BLaER1 treated with 17β-estradiol and CSF1 and Interleukin-3, amounts not matched to agents 10 nM and 100 nM (cell line): ENCODE data around the gene SUSD2.
A peak's percentile ranks its signal among the peaks of the same experiment; 100 is the strongest.

Source experiments
- H3K27ac ChIP-seq, 11 experiments: shearing (Covaris generic); formaldehyde crosslinking; 2 replicates each; pipeline ENCODE4 v1.8.1; 2022
- H3K27me3 ChIP-seq, 11 experiments: shearing (Covaris generic); formaldehyde crosslinking; 2 replicates each; pipeline ENCODE4 v1.8.1; 2022
- H3K36me3 ChIP-seq, 11 experiments: shearing (Covaris generic); formaldehyde crosslinking; 2 replicates each; pipeline ENCODE4 v1.8.1; 2022
- H3K4me1 ChIP-seq, 10 experiments: shearing (Covaris generic); formaldehyde crosslinking; 2 replicates each; pipeline ENCODE4 v1.8.1; 2022
- H3K4me2 ChIP-seq, 11 experiments: shearing (Covaris generic); formaldehyde crosslinking; 2 replicates each; pipeline ENCODE4 v1.8.1; 2022
- H3K4me3 ChIP-seq, 10 experiments: shearing (Covaris generic); formaldehyde crosslinking; 2 replicates each; pipeline ENCODE4 v1.8.1; 2022
- H3K9ac ChIP-seq, 11 experiments: shearing (Covaris generic); formaldehyde crosslinking; 2 replicates each; pipeline ENCODE4 v1.8.1; 2022
- H3K9me3 ChIP-seq, 11 experiments: shearing (Covaris generic); formaldehyde crosslinking; replicated peaks in 1 of 11; 2 replicates each; pipeline ENCODE4 v1.8.1; 2022
- H4K20me1 ChIP-seq, 11 experiments: shearing (Covaris generic); formaldehyde crosslinking; 2 replicates each; pipeline ENCODE4 v1.8.1; 2022
- Cebpa-rat ChIP-seq, 11 experiments: shearing (Covaris generic); IDR thresholded peaks; 2 replicates each; pipeline ENCODE4 v1.8.1; 2022

Gene SUSD2

GRCh38 chr22:24155627-24156140 is 25.6 kb upstream of the SUSD2 start:
- H3K36me3 ChIP-seq = peaks cover 4 to 37% (median 21%) of the 10 kb centered on the region in 11 experiments; a peak in 17 of 22 replicates
- peak overlapping the region; percentile 67 to 99 (median 87) for H3K27ac ChIP-seq
- peak overlapping the region; percentile 80 to 97 (median 84); a peak in 21 of 22 replicates for H3K9ac ChIP-seq
- peak overlapping the region; percentile 69 to 93 (median 78) for H3K4me3 ChIP-seq
- peaks cover 79 to 89% (median 87%) of the 10 kb centered on the region in 10 experiments for H3K4me1 ChIP-seq
- no peak for TF ChIP-seq Cebpa-rat (IDR thresholded peaks at IDR 0.05)
- no peaks in the 10 kb centered on the region for H3K27me3 ChIP-seq
- H4K20me1 ChIP-seq = peaks cover 32 to 37% (median 34%) of the 10 kb centered on the region in 11 experiments; a peak in 21 of 22 replicates
- H3K9me3 ChIP-seq = no peaks in the 10 kb centered on the region
- H3K4me2 ChIP-seq = peak overlapping the region; percentile 92 to 100 (median 96)

GRCh38 chr22:24156141-24156912 is 25.0 kb upstream of the SUSD2 start:
- H3K36me3 ChIP-seq = peaks cover 6 to 37% (median 26%) of the 10 kb centered on the region in 11 experiments; a peak in 19 of 22 replicates
- TF ChIP-seq Cebpa-rat (IDR thresholded peaks at IDR 0.05) = peak in 4 of 11 experiments; percentile 70 to 93 (median 78); a peak in 7 of 22 replicates
- H3K9me3 ChIP-seq = no peaks in the 10 kb centered on the region
- H3K4me3 ChIP-seq = peak overlapping the region; percentile 69 to 93 (median 78)
- H3K27me3 ChIP-seq = no peaks in the 10 kb centered on the region
- peak overlapping the region; percentile 92 to 100 (median 96) for H3K4me2 ChIP-seq
- peaks cover 74 to 89% (median 83%) of the 10 kb centered on the region in 10 experiments for H3K4me1 ChIP-seq
- peak overlapping the region; percentile 80 to 97 (median 84) for H3K9ac ChIP-seq
- H3K27ac ChIP-seq = peak overlapping the region; percentile 67 to 99 (median 87)
- H4K20me1 ChIP-seq = peaks cover 32 to 43% (median 41%) of the 10 kb centered on the region in 11 experiments; a peak in 21 of 22 replicates

- Histone ChIP-seq H4K20me1 (peaks cover 32 to 52% (median 49%) of the 10 kb centered on the region in 11 experiments; a peak in 21 of 22 replicates), H3K36me3 (peaks cover 14 to 37% (median 32%) of the 10 kb centered on the region in 11 experiments; a peak in 21 of 22 replicates), H3K4me1 (peaks cover 66 to 86% (median 77%) of the 10 kb centered on the region in 10 experiments), H3K9ac (peak overlapping the region; percentile 80 to 97 (median 84)), H3K27me3 (no peaks in the 10 kb centered on the region), H3K4me2 (peak overlapping the region; percentile 92 to 100 (median 96)), H3K4me3 (peak overlapping the region; percentile 69 to 93 (median 78)), H3K27ac (peak overlapping the region in 10 of 11 experiments; percentile 73 to 99 (median 90); a peak in 21 of 22 replicates), H3K9me3 (no peaks in the 10 kb centered on the region)
- TF ChIP-seq Cebpa-rat (IDR thresholded peaks at IDR 0.05) = no peak
These were observed 24.1 kb upstream of the SUSD2 start for GRCh38 chr22:24156913-24157821.

GRCh38 chr22:24157822-24158135 is 23.5 kb upstream of the SUSD2 start:
- Histone ChIP-seq H3K9me3 (no peaks in the 10 kb centered on the region), H3K4me3 (peak overlapping the region; percentile 69 to 93 (median 78); a peak in 18 of 20 replicates), H3K27ac (peak overlapping the region in 10 of 11 experiments; percentile 59 to 99 (median 90); a peak in 20 of 22 replicates), H4K20me1 (peaks cover 32 to 58% (median 55%) of the 10 kb centered on the region in 11 experiments; a peak in 21 of 22 replicates), H3K9ac (peak overlapping the region; percentile 80 to 97 (median 84)), H3K4me1 (peaks cover 60 to 83% (median 71%) of the 10 kb centered on the region in 10 experiments), H3K27me3 (no peaks in the 10 kb centered on the region), H3K36me3 (peaks cover 18 to 41% (median 38%) of the 10 kb centered on the region in 11 experiments; a peak in 21 of 22 replicates), H3K4me2 (peak overlapping the region; percentile 92 to 100 (median 96))
- no peak for TF ChIP-seq Cebpa-rat (IDR thresholded peaks at IDR 0.05)

- H3K27ac ChIP-seq = peak overlapping the region in 9 of 11 experiments; percentile 48 to 99 (median 93); a peak in 13 of 22 replicates
- peak overlapping the region in 4 of 10 experiments; percentile 71 to 85 (median 74); a peak in 4 of 20 replicates for H3K4me3 ChIP-seq
- H4K20me1 ChIP-seq = peaks cover 32 to 77% (median 73%) of the 10 kb centered on the region in 11 experiments; a peak in 21 of 22 replicates
- no peak for TF ChIP-seq Cebpa-rat (IDR thresholded peaks at IDR 0.05)
- peak overlapping the region; percentile 92 to 100 (median 96) for H3K4me2 ChIP-seq
- no peaks in the 10 kb centered on the region for H3K27me3 ChIP-seq
- H3K9ac ChIP-seq = peak overlapping the region in 8 of 11 experiments; percentile 82 to 97 (median 87); a peak in 11 of 22 replicates
- H3K4me1 ChIP-seq = peaks cover 41 to 64% (median 53%) of the 10 kb centered on the region in 10 experiments
- H3K9me3 ChIP-seq = no peaks in the 10 kb centered on the region
- H3K36me3 ChIP-seq = peaks cover 24 to 60% (median 57%) of the 10 kb centered on the region in 11 experiments; a peak in 21 of 22 replicates
These were observed 21.6 kb upstream of the SUSD2 start for GRCh38 chr22:24159650-24160049.

- no peak for TF ChIP-seq Cebpa-rat (IDR thresholded peaks at IDR 0.05)
- Histone ChIP-seq H3K9me3 (no peaks in the 10 kb centered on the region), H3K27me3 (no peaks in the 10 kb centered on the region), H3K27ac (peak overlapping the region in 6 of 11 experiments; percentile 3 to 41 (median 16); a peak in 4 of 22 replicates), H3K4me1 (peaks cover 32 to 55% (median 44%) of the 10 kb centered on the region in 10 experiments), H3K9ac (peak overlapping the region in 3 of 11 experiments; percentile 2 to 5 (median 3); a peak in 2 of 22 replicates), H3K36me3 (peaks cover 32 to 69% (median 66%) of the 10 kb centered on the region in 11 experiments; a peak in 21 of 22 replicates), H3K4me2 (peak overlapping the region in 8 of 11 experiments; percentile 95 to 100 (median 98); a peak in 15 of 22 replicates), H3K4me3 (no peak overlapping the region), H4K20me1 (peaks cover 32 to 86% (median 82%) of the 10 kb centered on the region in 11 experiments; a peak in 21 of 22 replicates)
These were observed 20.7 kb upstream of the SUSD2 start for GRCh38 chr22:24160546-24160945.

GRCh38 chr22:24161485-24161884 is 19.8 kb upstream of the SUSD2 start:
- Histone ChIP-seq H3K9me3 (no peaks in the 10 kb centered on the region), H3K9ac (peak overlapping the region in 6 of 11 experiments; percentile 6 to 41 (median 18); a peak in 6 of 22 replicates), H3K4me3 (no peak overlapping the region), H3K4me1 (peaks cover 31 to 53% (median 42%) of the 10 kb centered on the region in 10 experiments), H3K27me3 (no peaks in the 10 kb centered on the region), H3K4me2 (peak overlapping the region in 1 of 11 experiments; percentile 100; a peak in 1 of 22 replicates), H3K36me3 (peaks cover 41 to 78% (median 75%) of the 10 kb centered on the region in 11 experiments), H4K20me1 (peaks cover 32 to 95% (median 90%) of the 10 kb centered on the region in 11 experiments; a peak in 21 of 22 replicates), H3K27ac (peak overlapping the region in 4 of 11 experiments; percentile 21 to 47 (median 31); a peak in 5 of 22 replicates)
- no peak for TF ChIP-seq Cebpa-rat (IDR thresholded peaks at IDR 0.05)
